IMR-90 (cell line): ENCODE measurements around the gene LILRA1. TPM values are rescaled to one million over a fixed set of nuclear protein-coding genes. Genes with fewer than 3 reads are reported as not detected.

Source experiments
- ATAC-seq: fragments of 200-7000 bp; cut with Tn5 transposase; 2 replicates; pipeline ENCODE4 v1.9.1; 2020; ENCODE audit warnings: low read depth, mild to moderate bottlenecking, moderate library complexity
- BruUV-seq: library from RNA; stranded (reverse); fragments of 400-500 nt; replicated peaks from 2 replicates; lab custom pipeline; 2021; lab: Mats Ljungman, UMichigan
- CTCF ChIA-PET: fragments of 300-600 bp; formaldehyde crosslinking; extraction: SDS; loops from one replicate; lab custom pipeline; 2021; ENCODE audit warnings: antibody characterized with exemption; lab: Yijun Ruan, JAX
- POLR2A ChIA-PET: fragments of 300-600 bp; sonication (Branson Sonifier 250); formaldehyde crosslinking; loops from one replicate; lab custom pipeline; 2022; ENCODE audit warnings: antibody characterized with exemption; ENCODE audit not compliant: unreplicated experiment; lab: Charles Lee
- DNase-seq: peaks from one replicate; pipeline ENCODE4 v3.0.0; 2013
- H2AFZ ChIP-seq: replicated peaks from 2 replicates; pipeline ENCODE3; 2013; ENCODE audit warnings: low read length, mild to moderate bottlenecking; ENCODE audit not compliant: poor library complexity
- H2AK5ac ChIP-seq: 2 replicates; pipeline ENCODE4 v1.6.1; 2013; ENCODE audit warnings: low read depth, low read length, inconsistent platforms
- H2AK9ac ChIP-seq: replicated peaks from 2 replicates; pipeline ENCODE3; 2013; ENCODE audit warnings: mild to moderate bottlenecking, low read depth, low read length, moderate library complexity; ENCODE audit not compliant: poor library complexity
- H2BK120ac ChIP-seq: 2 replicates; pipeline ENCODE4 v1.6.1; 2013; ENCODE audit warnings: low read depth, low read length, inconsistent platforms
- H2BK15ac ChIP-seq: 3 replicates; pipeline ENCODE4 v1.6.1; 2013; ENCODE audit warnings: low read depth, low read length, inconsistent platforms
- H2BK20ac ChIP-seq: 2 replicates; pipeline ENCODE4 v1.6.1; 2013; ENCODE audit warnings: low read depth, mild to moderate bottlenecking, inconsistent platforms, low read length, moderate library complexity
- H2BK5ac ChIP-seq: 2 replicates; pipeline ENCODE4 v1.6.1; 2013; ENCODE audit warnings: mild to moderate bottlenecking, low read depth, low read length, inconsistent platforms; ENCODE audit not compliant: poor library complexity, severe bottlenecking
- H3K14ac ChIP-seq: replicated peaks from 2 replicates; pipeline ENCODE4 v1.6.1; 2013; ENCODE audit warnings: low read depth, low read length, inconsistent platforms
- H3K18ac ChIP-seq: 2 replicates; pipeline ENCODE4 v1.6.1; 2013; ENCODE audit warnings: low read depth, low read length, control low read depth
- H3K23ac ChIP-seq: 2 replicates; pipeline ENCODE4 v1.6.1; 2013; ENCODE audit warnings: low read depth, low read length, inconsistent platforms
- H3K27ac ChIP-seq: 2 replicates; pipeline ENCODE4 v1.5.1; 2013; ENCODE audit warnings: mild to moderate bottlenecking, control low read depth, low read length; ENCODE audit not compliant: insufficient read depth
- H3K27me3 ChIP-seq: 2 replicates; pipeline ENCODE4 v1.6.1; 2013; ENCODE audit warnings: low read length; ENCODE audit not compliant: control insufficient read depth, insufficient read depth
- H3K36me3 ChIP-seq: 2 replicates; pipeline ENCODE4 v1.6.1; 2013; ENCODE audit warnings: low read length, mixed read lengths; ENCODE audit not compliant: control insufficient read depth, insufficient read depth
- H3K4ac ChIP-seq: 2 replicates; pipeline ENCODE4 v1.6.1; 2013; ENCODE audit warnings: low read depth, low read length, inconsistent platforms
- H3K4me1 ChIP-seq: 2 replicates; pipeline ENCODE4 v1.6.1; 2013; ENCODE audit warnings: low read length, mixed read lengths; ENCODE audit not compliant: control insufficient read depth, insufficient read depth
- H3K4me2 ChIP-seq: 2 replicates; pipeline ENCODE4 v1.6.1; 2013; ENCODE audit warnings: low read depth, mild to moderate bottlenecking, control low read depth, low read length, moderate library complexity
- H3K4me3 ChIP-seq: 2 replicates; pipeline ENCODE4 v1.5.1; 2013; ENCODE audit warnings: low read depth, mild to moderate bottlenecking, control low read depth, low read length, moderate library complexity; ENCODE audit not compliant: insufficient read depth
- H3K56ac ChIP-seq: 2 replicates; pipeline ENCODE4 v1.6.1; 2013; ENCODE audit warnings: low read length, inconsistent platforms; ENCODE audit not compliant: insufficient read depth; ENCODE audit errors: extremely low read depth
- H3K79me1 ChIP-seq, 2 experiments: 2 replicates each; pipeline ENCODE4 v1.6.1; 2013; ENCODE audit warnings: low read length in 2 of 2, inconsistent platforms in 1 of 2, low read depth in 1 of 2
- H3K9ac ChIP-seq: 2 replicates; pipeline ENCODE4 v1.6.1; 2013; ENCODE audit warnings: low read depth, low read length, control low read depth
- H3K9me1 ChIP-seq: 2 replicates; pipeline ENCODE4 v1.6.1; 2013; ENCODE audit warnings: low read length, inconsistent platforms; ENCODE audit not compliant: insufficient read depth
- H3K9me3 ChIP-seq: 2 replicates; pipeline ENCODE4 v1.6.1; 2013; ENCODE audit warnings: low read length; ENCODE audit not compliant: control insufficient read depth, insufficient read depth
- H4K20me1 ChIP-seq: 2 replicates; pipeline ENCODE4 v1.6.1; 2013; ENCODE audit warnings: low read length, inconsistent platforms; ENCODE audit not compliant: insufficient read depth
- H4K5ac ChIP-seq: 2 replicates; pipeline ENCODE4 v1.6.1; 2013; ENCODE audit warnings: mild to moderate bottlenecking, low read depth, low read length, control low read depth
- H4K8ac ChIP-seq, 2 experiments: 2 replicates each; pipeline ENCODE4 v1.6.1; 2013; ENCODE audit warnings: low read depth in 2 of 2, low read length in 2 of 2, control low read depth in 1 of 2, inconsistent platforms in 1 of 2
- H4K91ac ChIP-seq: 2 replicates; pipeline ENCODE4 v1.6.1; 2013; ENCODE audit warnings: low read depth, low read length, inconsistent platforms; ENCODE audit not compliant: insufficient read depth
- BHLHE40 ChIP-seq: fragments of 150-350 bp; IDR thresholded peaks from 2 replicates; pipeline ENCODE4 v1.6.1; 2016; ENCODE audit warnings: mild to moderate bottlenecking, low read depth, low read length
- CEBPB ChIP-seq: IDR thresholded peaks from 2 replicates; pipeline ENCODE4 v1.6.1; 2012; ENCODE audit warnings: low read depth, low read length, improper control_type of control experiment
- CHD1 ChIP-seq: IDR thresholded peaks from 2 replicates; pipeline ENCODE4 v1.6.1; 2012; ENCODE audit warnings: low read depth, low read length, improper control_type of control experiment
- FOS ChIP-seq: fragments of 150-350 bp; IDR thresholded peaks from 2 replicates; pipeline ENCODE4 v1.6.1; 2016; ENCODE audit warnings: low read depth, low read length
- MAFK ChIP-seq: IDR thresholded peaks from 2 replicates; pipeline ENCODE4 v1.6.1; 2012; ENCODE audit warnings: low read depth, low read length, improper control_type of control experiment
- MAZ ChIP-seq: IDR thresholded peaks from 2 replicates; pipeline ENCODE4 v1.6.1; 2012; ENCODE audit warnings: low read depth, mild to moderate bottlenecking, low read length, improper control_type of control experiment, moderate library complexity, borderline replicate concordance
- MXI1 ChIP-seq: IDR thresholded peaks from 2 replicates; pipeline ENCODE4 v1.6.1; 2012; ENCODE audit warnings: low read depth, mild to moderate bottlenecking, low read length, moderate library complexity, borderline replicate concordance
- NFE2L2 ChIP-seq: fragments of 150-350 bp; IDR thresholded peaks from 2 replicates; pipeline ENCODE4 v1.6.1; 2016; ENCODE audit warnings: low read depth, mild to moderate bottlenecking, low read length
- POLR2A ChIP-seq: IDR thresholded peaks from 2 replicates; pipeline ENCODE4 v1.6.1; 2012; ENCODE audit warnings: mild to moderate bottlenecking, low read depth, low read length
- RAD21 ChIP-seq: IDR thresholded peaks from 2 replicates; pipeline ENCODE4 v1.6.1; 2012; ENCODE audit warnings: low read length, improper control_type of control experiment
- RCOR1 ChIP-seq: IDR thresholded peaks from 2 replicates; pipeline ENCODE4 v1.6.1; 2012; ENCODE audit warnings: mild to moderate bottlenecking, low read length, improper control_type of control experiment; ENCODE audit not compliant: insufficient replicate concordance
- RFX5 ChIP-seq: IDR thresholded peaks from 2 replicates; pipeline ENCODE4 v1.8.0; 2012; ENCODE audit warnings: low read depth, mild to moderate bottlenecking, low read length, moderate library complexity
- SMC3 ChIP-seq: fragments of 150-350 bp; IDR thresholded peaks from 2 replicates; pipeline ENCODE4 v1.6.1; 2016; ENCODE audit warnings: low read depth, mild to moderate bottlenecking, antibody characterized with exemption, low read length, moderate library complexity
- WGBS, 2 experiments: methylation state at CpG; one replicate each; pipeline versions ENCODE4 v1.1.5 to v1.1.7; 2013; ENCODE audit warnings: missing lambda C conversion rate in 2 of 2; ENCODE audit not compliant: insufficient read length in 1 of 2; ENCODE audit errors: extremely low coverage in 2 of 2; 5-methylcytosine and 5-hydroxymethylcytosine counted together
- dilution Hi-C: fragments of 300-500 bp; cut with HindIII; formaldehyde crosslinking; loops from one replicate; pipeline ENCODE4 v1.14.3; 2018; ENCODE audit warnings: low sequenced_read_pairs; ENCODE audit not compliant: unreplicated experiment
- in situ Hi-C: fragments of 300-500 bp; cut with MboI; formaldehyde crosslinking; loops from 3 replicates; pipeline ENCODE4 v1.14.3; 2019; ENCODE audit warnings: low sequenced_read_pairs, inconsistent platforms, mixed read lengths
- intact Hi-C: fragments of 100-400 bp; cut with micrococcal nuclease; formaldehyde crosslinking; loops from 2 replicates; pipeline ENCODE4 v1.10.0; 2022
- polyA plus RNA-seq, 3 experiments: library from polyadenylated mRNA; depleted of rRNA; stranded (reverse); fragments of >200 nt; gene quantifications; 2 replicates each; pipeline ENCODE4 v1.2.3, GENCODE V29; 2012; ENCODE audit warnings: low replicate concordance in 1 of 3
- total RNA-seq: library from RNA; depleted of rRNA; stranded (reverse); fragments of >200 nt; gene quantifications from 2 replicates; pipeline ENCODE4 v1.2.3, GENCODE V29; 2012
- TF ChIP-seq, protein P1 (sequence below): conservative IDR thresholded peaks from 2 replicates; pipeline ENCODE4 v1.5.1; 2012; ENCODE audit warnings: mild to moderate bottlenecking, low read depth, low read length, improper control_type of control experiment
- TF ChIP-seq, protein P2 (sequence below): fragments of 150-350 bp; IDR thresholded peaks from 2 replicates; pipeline ENCODE4 v1.6.1; 2016; ENCODE audit warnings: low read depth, mild to moderate bottlenecking, low read length, moderate library complexity, borderline replicate concordance
- TF ChIP-seq, protein P3 (sequence below): fragments of 150-350 bp; IDR thresholded peaks from 2 replicates; pipeline ENCODE4 v1.6.1; 2017; ENCODE audit warnings: mild to moderate bottlenecking, antibody characterized with exemption, low read length, low read depth

LILRA1 gene
- total and polyA plus RNA-seq, 2 of the 4 experiments (the other 2 are of a cell fraction) = not detected

DNA sequence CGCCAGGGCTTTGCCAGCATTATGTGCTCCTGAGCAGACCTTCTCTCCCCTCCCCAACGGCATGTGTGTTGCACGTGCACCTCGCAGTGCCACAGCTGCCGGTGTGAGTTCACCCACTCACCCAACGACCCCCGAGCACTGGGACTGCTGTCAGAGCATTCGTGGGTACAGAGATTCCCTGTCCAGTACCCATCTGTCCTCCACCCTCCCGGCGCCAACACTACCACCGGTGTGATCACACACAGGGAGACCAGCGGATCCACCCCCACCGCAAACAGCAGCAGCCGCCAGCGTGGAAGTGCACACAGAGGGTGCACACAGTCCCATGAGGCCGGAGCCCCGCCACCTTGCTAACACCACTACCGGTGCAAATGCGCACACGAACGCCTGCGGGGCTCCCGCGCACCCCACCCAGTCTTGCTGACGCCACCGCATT, 15.9 kb downstream of the LILRA1 start:
- no peak overlapping the region for H3K23ac ChIP-seq
- ChIA-PET CTCF (no interaction called here), POLR2A (no interaction called here)
- H3K27ac ChIP-seq = no peak overlapping the region
- H3K9ac ChIP-seq = no peak overlapping the region
- no peak overlapping the region for H4K5ac ChIP-seq
- no peak overlapping the region for H2AK9ac ChIP-seq
- in situ Hi-C loops = no loop called here
- H3K14ac ChIP-seq = no peak overlapping the region
- peaks cover 30% of the 10 kb centered on the region for H3K9me3 ChIP-seq
- H3K9me1 ChIP-seq = no peaks in the 10 kb centered on the region
- H3K4me1 ChIP-seq = no peaks in the 10 kb centered on the region
- no peak overlapping the region for H4K91ac ChIP-seq
- WGBS, 2 experiments = 88% methylated on average over 8 of the region's 26 CpGs; no CpG with 5 or more reads in 1 of the 2 experiments
- H3K4me3 ChIP-seq = no peak overlapping the region
- dilution Hi-C loops = no loop called here
- intact Hi-C loops = no loop called here
- H3K56ac ChIP-seq = no peak overlapping the region
- no peak overlapping the region for H2AFZ ChIP-seq
- H2BK20ac ChIP-seq = no peak overlapping the region
- no peaks in the 10 kb centered on the region for H3K36me3 ChIP-seq
- H2BK15ac ChIP-seq = no peak overlapping the region
- TF ChIP-seq, protein P1, sequence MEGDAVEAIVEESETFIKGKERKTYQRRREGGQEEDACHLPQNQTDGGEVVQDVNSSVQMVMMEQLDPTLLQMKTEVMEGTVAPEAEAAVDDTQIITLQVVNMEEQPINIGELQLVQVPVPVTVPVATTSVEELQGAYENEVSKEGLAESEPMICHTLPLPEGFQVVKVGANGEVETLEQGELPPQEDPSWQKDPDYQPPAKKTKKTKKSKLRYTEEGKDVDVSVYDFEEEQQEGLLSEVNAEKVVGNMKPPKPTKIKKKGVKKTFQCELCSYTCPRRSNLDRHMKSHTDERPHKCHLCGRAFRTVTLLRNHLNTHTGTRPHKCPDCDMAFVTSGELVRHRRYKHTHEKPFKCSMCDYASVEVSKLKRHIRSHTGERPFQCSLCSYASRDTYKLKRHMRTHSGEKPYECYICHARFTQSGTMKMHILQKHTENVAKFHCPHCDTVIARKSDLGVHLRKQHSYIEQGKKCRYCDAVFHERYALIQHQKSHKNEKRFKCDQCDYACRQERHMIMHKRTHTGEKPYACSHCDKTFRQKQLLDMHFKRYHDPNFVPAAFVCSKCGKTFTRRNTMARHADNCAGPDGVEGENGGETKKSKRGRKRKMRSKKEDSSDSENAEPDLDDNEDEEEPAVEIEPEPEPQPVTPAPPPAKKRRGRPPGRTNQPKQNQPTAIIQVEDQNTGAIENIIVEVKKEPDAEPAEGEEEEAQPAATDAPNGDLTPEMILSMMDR = no peak
- TF ChIP-seq FOS (no peak), NFE2L2 (no peak), MAZ (no peak), CEBPB (no peak), MAFK (no peak), RAD21 (no peak), SMC3 (no peak), CHD1 (no peak), MXI1 (no peak), RFX5 (no peak), POLR2A (no peak), RCOR1 (no peak), BHLHE40 (no peak)
- TF ChIP-seq, protein P2, sequence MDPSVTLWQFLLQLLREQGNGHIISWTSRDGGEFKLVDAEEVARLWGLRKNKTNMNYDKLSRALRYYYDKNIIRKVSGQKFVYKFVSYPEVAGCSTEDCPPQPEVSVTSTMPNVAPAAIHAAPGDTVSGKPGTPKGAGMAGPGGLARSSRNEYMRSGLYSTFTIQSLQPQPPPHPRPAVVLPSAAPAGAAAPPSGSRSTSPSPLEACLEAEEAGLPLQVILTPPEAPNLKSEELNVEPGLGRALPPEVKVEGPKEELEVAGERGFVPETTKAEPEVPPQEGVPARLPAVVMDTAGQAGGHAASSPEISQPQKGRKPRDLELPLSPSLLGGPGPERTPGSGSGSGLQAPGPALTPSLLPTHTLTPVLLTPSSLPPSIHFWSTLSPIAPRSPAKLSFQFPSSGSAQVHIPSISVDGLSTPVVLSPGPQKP = no peak
- TF ChIP-seq, protein P3, sequence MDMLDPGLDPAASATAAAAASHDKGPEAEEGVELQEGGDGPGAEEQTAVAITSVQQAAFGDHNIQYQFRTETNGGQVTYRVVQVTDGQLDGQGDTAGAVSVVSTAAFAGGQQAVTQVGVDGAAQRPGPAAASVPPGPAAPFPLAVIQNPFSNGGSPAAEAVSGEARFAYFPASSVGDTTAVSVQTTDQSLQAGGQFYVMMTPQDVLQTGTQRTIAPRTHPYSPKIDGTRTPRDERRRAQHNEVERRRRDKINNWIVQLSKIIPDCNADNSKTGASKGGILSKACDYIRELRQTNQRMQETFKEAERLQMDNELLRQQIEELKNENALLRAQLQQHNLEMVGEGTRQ = no peak
- H3K79me1 ChIP-seq = no peaks in the 10 kb centered on the region
- no peaks in the 10 kb centered on the region for H4K20me1 ChIP-seq
- no peaks in the 10 kb centered on the region for H3K27me3 ChIP-seq
- H2BK5ac ChIP-seq = no peak overlapping the region
- DNase-seq = no peak
- H3K4me2 ChIP-seq = no peak overlapping the region
- no peak overlapping the region for H4K8ac ChIP-seq
- no peak overlapping the region for H2AK5ac ChIP-seq
- H3K18ac ChIP-seq = no peak overlapping the region
- no peak for ATAC-seq
- BruUV-seq = no TSS peak
- no peak overlapping the region for H2BK120ac ChIP-seq
- H3K4ac ChIP-seq = no peak overlapping the region
